SK-N-SH (cell line): ENCODE data around the gene AKT3. TPM values are rescaled to one million over a fixed set of nuclear protein-coding genes. Genes with fewer than 3 reads are reported as not detected.

Source experiments
- CTCF ChIA-PET: fragments of 300-600, 350-600 bp; formaldehyde crosslinking; extraction: SDS; loops from one replicate; lab custom pipeline; 2021; lab: Yijun Ruan, JAX
- POLR2A ChIA-PET: fragments of 350-600 bp; sonication (Branson Sonifier 250); formaldehyde crosslinking; extraction: SDS; loops from one replicate; lab custom pipeline; 2020; ENCODE audit warnings: antibody characterized with exemption, inconsistent platforms; lab: Yijun Ruan, JAX
- DNase-seq: peaks from one replicate; pipeline ENCODE4 v3.0.0; 2012
- H2AFZ ChIP-seq: fragments of 200-600 bp; sonication (generic); 2 replicates; pipeline ENCODE4 v1.8.1; 2016; ENCODE audit warnings: antibody characterized with exemption, mild to moderate bottlenecking, low read depth
- H3F3A ChIP-seq: fragments of 200-600 bp; sonication (generic); replicated peaks from 2 replicates; pipeline ENCODE3; 2016; ENCODE audit warnings: antibody characterized with exemption, mild to moderate bottlenecking; ENCODE audit not compliant: insufficient read depth
- H3K27ac ChIP-seq, 2 experiments: fragments of 200-500 bp in 1 of 2; fragments of 200-600 bp in 1 of 2; sonication (Bioruptor generic) in 1 of 2; sonication (generic), shearing (Covaris generic) in 1 of 2; 2 replicates each; pipeline versions ENCODE4 v1.5.1 to v1.6.1; 2014 to 2016; ENCODE audit warnings: low read depth in 2 of 2, inconsistent platforms in 1 of 2, low read length in 1 of 2, mild to moderate bottlenecking in 1 of 2, mixed read lengths in 1 of 2
- H3K27me3 ChIP-seq: fragments of 200-600 bp; sonication (generic), shearing (Covaris generic); 2 replicates; pipeline ENCODE4 v1.6.1; 2016; ENCODE audit warnings: mixed run types; ENCODE audit not compliant: insufficient read depth
- H3K36me3 ChIP-seq, 2 experiments: fragments of 200-500 bp in 1 of 2; fragments of 200-600 bp in 1 of 2; sonication (Bioruptor generic) in 1 of 2; sonication (generic) in 1 of 2; replicated peaks in 1 of 2; 2 replicates each; pipeline versions ENCODE3 to v1.5.1; 2014 to 2016; ENCODE audit warnings: low read length in 1 of 2, mild to moderate bottlenecking in 1 of 2; ENCODE audit not compliant: insufficient read depth in 2 of 2, control insufficient read depth in 1 of 2
- H3K4me1 ChIP-seq, 2 experiments: fragments of 200-500 bp in 1 of 2; fragments of 200-600 bp in 1 of 2; sonication (Bioruptor generic) in 1 of 2; sonication (generic), shearing (Covaris generic) in 1 of 2; 2 replicates each; pipeline versions ENCODE4 v1.5.1 to v1.6.1; 2014 to 2016; ENCODE audit warnings: low read depth in 1 of 2, low read length in 1 of 2, mixed run types in 1 of 2; ENCODE audit not compliant: insufficient read depth in 2 of 2, control insufficient read depth in 1 of 2
- H3K4me2 ChIP-seq: fragments of 200-600 bp; sonication (generic), shearing (Covaris generic); 2 replicates; pipeline ENCODE4 v1.6.1; 2017; ENCODE audit warnings: mixed run types
- H3K4me3 ChIP-seq, 2 experiments: fragments of 200-500 bp in 1 of 2; fragments of 200-600 bp in 1 of 2; sonication (Bioruptor generic) in 1 of 2; sonication (generic), shearing (Covaris generic) in 1 of 2; 2 replicates each; pipeline versions ENCODE4 v1.5.1 to v1.8.1; 2014 to 2016; ENCODE audit warnings: low read depth in 2 of 2, inconsistent platforms in 1 of 2, low read length in 1 of 2, mild to moderate bottlenecking in 1 of 2, mixed read lengths in 1 of 2, moderate library complexity in 1 of 2
- H3K79me2 ChIP-seq: fragments of 200-600 bp; sonication (generic); 2 replicates; pipeline ENCODE4 v1.8.1; 2017; ENCODE audit warnings: mild to moderate bottlenecking; ENCODE audit not compliant: insufficient read depth
- H3K9ac ChIP-seq: fragments of 200-600 bp; sonication (generic); 2 replicates; pipeline ENCODE4 v1.6.1; 2017; ENCODE audit warnings: mixed run types
- H3K9me2 ChIP-seq: fragments of 200-600 bp; sonication (generic); 2 replicates; pipeline ENCODE4 v1.6.1; 2017; ENCODE audit warnings: mixed run types
- H3K9me3 ChIP-seq: fragments of 200-600 bp; sonication (generic); 2 replicates; pipeline ENCODE4 v1.6.1; 2017; ENCODE audit warnings: mixed run types, mild to moderate bottlenecking, moderate library complexity
- H4K20me1 ChIP-seq: fragments of 200-600 bp; sonication (generic); 2 replicates; pipeline ENCODE4 v1.6.1; 2017; ENCODE audit warnings: mild to moderate bottlenecking, mixed run types; ENCODE audit not compliant: insufficient read depth
- ELF1 ChIP-seq: IDR thresholded peaks from 2 replicates; pipeline ENCODE4 v1.4.0; 2012
- EZH2phosphoT487 ChIP-seq: fragments of 200-600 bp; sonication (generic); IDR thresholded peaks from 2 replicates; pipeline ENCODE4 v1.6.1; 2017; ENCODE audit warnings: low read depth, mixed run types, mild to moderate bottlenecking, antibody characterized with exemption, moderate library complexity, borderline replicate concordance
- FOXJ3 ChIP-seq: sonication (generic); formaldehyde crosslinking; IDR thresholded peaks from 2 replicates; pipeline ENCODE4 v1.5.1; 2020; ENCODE audit warnings: mild to moderate bottlenecking, missing genetic modification reagents
- GABPA ChIP-seq: IDR thresholded peaks from 2 replicates; pipeline ENCODE4 v1.4.0; 2012; ENCODE audit warnings: low read depth, mild to moderate bottlenecking
- NFIC ChIP-seq: IDR thresholded peaks from 2 replicates; pipeline ENCODE4 v1.4.0; 2012; ENCODE audit warnings: borderline replicate concordance
- POLR2AphosphoS5 ChIP-seq: IDR thresholded peaks from 2 replicates; pipeline ENCODE4 v1.6.1; 2012; ENCODE audit warnings: low read depth, low read length
- RAD21 ChIP-seq: IDR thresholded peaks from 2 replicates; pipeline ENCODE4 v1.6.1; 2012; ENCODE audit warnings: mild to moderate bottlenecking, low read length
- RCOR1 ChIP-seq: fragments of 150-350 bp; IDR thresholded peaks from 2 replicates; pipeline ENCODE4 v1.6.1; 2017; ENCODE audit warnings: antibody characterized with exemption, low read length
- RFX5 ChIP-seq: IDR thresholded peaks from 2 replicates; pipeline ENCODE4 v1.6.1; 2012; ENCODE audit warnings: mild to moderate bottlenecking, improper control_type of control experiment, low read length
- TEAD4 ChIP-seq: IDR thresholded peaks from 2 replicates; pipeline ENCODE4 v1.4.0; 2012; ENCODE audit warnings: mild to moderate bottlenecking, borderline replicate concordance; ENCODE audit not compliant: insufficient read depth
- WGBS: methylation state at CpG from one replicate; pipeline ENCODE4 v1.1.6; 2017; ENCODE audit warnings: low lambda C conversion rate; 5-methylcytosine and 5-hydroxymethylcytosine counted together
- polyA plus RNA-seq, 3 experiments: library from polyadenylated mRNA; depleted of rRNA; stranded (reverse); fragments of >200 nt; gene quantifications; 2 replicates each; pipeline ENCODE4 v1.2.3, GENCODE V29; 2012
- TF ChIP-seq, protein P1 (sequence below): IDR thresholded peaks from 2 replicates; pipeline ENCODE4 v1.4.0; 2012; ENCODE audit warnings: low read depth, borderline replicate concordance
- TF ChIP-seq, protein P2 (sequence below): fragments of 150-350 bp; IDR thresholded peaks from 2 replicates; pipeline ENCODE4 v1.6.1; 2016; ENCODE audit warnings: mild to moderate bottlenecking, low read depth, low read length
- TF ChIP-seq, protein P3 (sequence below): fragments of 200-600 bp; sonication (generic); IDR thresholded peaks from 2 replicates; pipeline ENCODE4 v1.6.1; 2017; ENCODE audit warnings: antibody characterized with exemption, mild to moderate bottlenecking, moderate library complexity
- TF ChIP-seq, protein P4 (sequence below): IDR thresholded peaks from 2 replicates; pipeline ENCODE4 v1.4.0; 2012; ENCODE audit warnings: low read depth
- TF ChIP-seq, protein P5 (sequence below): IDR thresholded peaks from 2 replicates; pipeline ENCODE4 v1.6.1; 2012; ENCODE audit warnings: mild to moderate bottlenecking, low read depth, low read length, moderate library complexity

The AKT3 gene
- polyA plus RNA-seq, 1 of the 3 experiments (the other 2 are of a cell fraction), result 12.7 TPM

DNA sequence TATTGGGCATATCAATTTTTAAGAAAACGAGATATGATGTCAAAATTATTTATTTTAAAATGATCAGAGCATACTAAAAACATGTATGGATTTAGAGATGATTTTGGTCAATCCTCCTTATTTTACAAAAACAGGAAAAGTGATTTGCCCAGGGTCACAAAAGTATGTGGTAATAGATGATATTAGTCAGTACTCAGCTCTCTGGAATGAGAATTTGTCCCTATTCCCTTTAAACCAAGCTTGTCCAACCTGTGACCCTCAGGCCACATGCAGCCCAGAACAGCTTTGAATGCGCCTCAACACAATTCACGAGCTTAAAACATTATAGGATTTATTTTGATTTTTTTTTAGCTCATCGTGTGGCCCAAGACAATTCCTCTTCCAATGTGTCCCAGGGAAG lies 104.7 kb downstream of the AKT3 start:
- Histone ChIP-seq H3F3A (peaks cover 10% of the 10 kb centered on the region), H3K27ac (no peak overlapping the region), H3K27me3 (no peaks in the 10 kb centered on the region), H3K79me2 (peaks cover 69% of the 10 kb centered on the region), H3K4me3 (no peak overlapping the region), H2AFZ (no peak overlapping the region), H3K9me2 (0 out of 2 replicates have a peak, but pooled peaks cover 4% of the 10 kb centered on the region), H3K36me3 (peaks cover 0 to 17% of the 10 kb centered on the region in 2 experiments), H3K9me3 (peaks cover 4% of the 10 kb centered on the region; the same call in 1 of the 2 replicates), H3K4me2 (no peak overlapping the region), H3K9ac (no peak overlapping the region), H4K20me1 (no peaks in the 10 kb centered on the region), H3K4me1 (peaks cover 0 to 4% of the 10 kb centered on the region in 2 experiments; a peak in 1 of 4 replicates)
- ChIA-PET POLR2A (no interaction called here), CTCF (interaction anchor here (1.2 to 2.3 kb wide), 2 partner anchors 32 to 400 kb away, joined by 3 to 6 read pairs; no protein-coding TSS in a partner anchor)
- TF ChIP-seq ELF1 (no peak), NFIC (no peak), RFX5 (no peak), FOXJ3 (CRISPR knock-in tag) (no peak)
- TF ChIP-seq, protein P1, sequence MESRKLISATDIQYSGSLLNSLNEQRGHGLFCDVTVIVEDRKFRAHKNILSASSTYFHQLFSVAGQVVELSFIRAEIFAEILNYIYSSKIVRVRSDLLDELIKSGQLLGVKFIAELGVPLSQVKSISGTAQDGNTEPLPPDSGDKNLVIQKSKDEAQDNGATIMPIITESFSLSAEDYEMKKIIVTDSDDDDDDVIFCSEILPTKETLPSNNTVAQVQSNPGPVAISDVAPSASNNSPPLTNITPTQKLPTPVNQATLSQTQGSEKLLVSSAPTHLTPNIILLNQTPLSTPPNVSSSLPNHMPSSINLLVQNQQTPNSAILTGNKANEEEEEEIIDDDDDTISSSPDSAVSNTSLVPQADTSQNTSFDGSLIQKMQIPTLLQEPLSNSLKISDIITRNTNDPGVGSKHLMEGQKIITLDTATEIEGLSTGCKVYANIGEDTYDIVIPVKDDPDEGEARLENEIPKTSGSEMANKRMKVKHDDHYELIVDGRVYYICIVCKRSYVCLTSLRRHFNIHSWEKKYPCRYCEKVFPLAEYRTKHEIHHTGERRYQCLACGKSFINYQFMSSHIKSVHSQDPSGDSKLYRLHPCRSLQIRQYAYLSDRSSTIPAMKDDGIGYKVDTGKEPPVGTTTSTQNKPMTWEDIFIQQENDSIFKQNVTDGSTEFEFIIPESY, result no peak
- no peak for DNase-seq
- WGBS, result 91% methylated on average over 4 of the region's 4 CpGs

DNA sequence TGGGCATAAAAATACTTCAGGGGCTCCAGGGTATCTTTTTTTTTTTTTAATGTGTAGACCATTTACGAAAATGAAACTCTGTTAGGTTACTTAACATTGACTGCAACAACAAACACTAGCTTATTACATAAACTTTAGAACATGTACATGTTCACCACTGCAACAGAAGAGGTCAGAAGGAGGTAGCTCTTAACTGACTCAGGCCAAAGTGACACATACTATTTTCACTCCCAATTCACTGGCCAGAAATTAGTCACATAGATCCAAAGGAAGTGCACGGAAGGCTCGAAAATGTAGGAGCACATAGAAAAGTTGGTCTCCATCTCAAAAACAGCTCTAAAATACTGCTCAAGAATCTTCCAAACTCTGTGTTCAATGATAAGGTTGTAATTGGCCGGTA lies 107.2 kb downstream of the AKT3 start:
- Histone ChIP-seq H3K27ac (no peak overlapping the region), H3K4me2 (no peak overlapping the region)
- POLR2A ChIA-PET, result no interaction called here
- TF ChIP-seq EZH2phosphoT487, result no peak
- TF ChIP-seq, protein P2, sequence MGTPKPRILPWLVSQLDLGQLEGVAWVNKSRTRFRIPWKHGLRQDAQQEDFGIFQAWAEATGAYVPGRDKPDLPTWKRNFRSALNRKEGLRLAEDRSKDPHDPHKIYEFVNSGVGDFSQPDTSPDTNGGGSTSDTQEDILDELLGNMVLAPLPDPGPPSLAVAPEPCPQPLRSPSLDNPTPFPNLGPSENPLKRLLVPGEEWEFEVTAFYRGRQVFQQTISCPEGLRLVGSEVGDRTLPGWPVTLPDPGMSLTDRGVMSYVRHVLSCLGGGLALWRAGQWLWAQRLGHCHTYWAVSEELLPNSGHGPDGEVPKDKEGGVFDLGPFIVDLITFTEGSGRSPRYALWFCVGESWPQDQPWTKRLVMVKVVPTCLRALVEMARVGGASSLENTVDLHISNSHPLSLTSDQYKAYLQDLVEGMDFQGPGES, result no peak
- TF ChIP-seq, protein P3, sequence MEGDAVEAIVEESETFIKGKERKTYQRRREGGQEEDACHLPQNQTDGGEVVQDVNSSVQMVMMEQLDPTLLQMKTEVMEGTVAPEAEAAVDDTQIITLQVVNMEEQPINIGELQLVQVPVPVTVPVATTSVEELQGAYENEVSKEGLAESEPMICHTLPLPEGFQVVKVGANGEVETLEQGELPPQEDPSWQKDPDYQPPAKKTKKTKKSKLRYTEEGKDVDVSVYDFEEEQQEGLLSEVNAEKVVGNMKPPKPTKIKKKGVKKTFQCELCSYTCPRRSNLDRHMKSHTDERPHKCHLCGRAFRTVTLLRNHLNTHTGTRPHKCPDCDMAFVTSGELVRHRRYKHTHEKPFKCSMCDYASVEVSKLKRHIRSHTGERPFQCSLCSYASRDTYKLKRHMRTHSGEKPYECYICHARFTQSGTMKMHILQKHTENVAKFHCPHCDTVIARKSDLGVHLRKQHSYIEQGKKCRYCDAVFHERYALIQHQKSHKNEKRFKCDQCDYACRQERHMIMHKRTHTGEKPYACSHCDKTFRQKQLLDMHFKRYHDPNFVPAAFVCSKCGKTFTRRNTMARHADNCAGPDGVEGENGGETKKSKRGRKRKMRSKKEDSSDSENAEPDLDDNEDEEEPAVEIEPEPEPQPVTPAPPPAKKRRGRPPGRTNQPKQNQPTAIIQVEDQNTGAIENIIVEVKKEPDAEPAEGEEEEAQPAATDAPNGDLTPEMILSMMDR, result no peak
- TF ChIP-seq, protein P4, sequence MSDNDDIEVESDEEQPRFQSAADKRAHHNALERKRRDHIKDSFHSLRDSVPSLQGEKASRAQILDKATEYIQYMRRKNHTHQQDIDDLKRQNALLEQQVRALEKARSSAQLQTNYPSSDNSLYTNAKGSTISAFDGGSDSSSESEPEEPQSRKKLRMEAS, result no peak
- TF ChIP-seq TEAD4, result no peak
- TF ChIP-seq POLR2AphosphoS5, result no peak
- TF ChIP-seq GABPA, result no peak
- TF ChIP-seq, protein P1, result no peak
- no peak for TF ChIP-seq RAD21
- TF ChIP-seq, protein P5, sequence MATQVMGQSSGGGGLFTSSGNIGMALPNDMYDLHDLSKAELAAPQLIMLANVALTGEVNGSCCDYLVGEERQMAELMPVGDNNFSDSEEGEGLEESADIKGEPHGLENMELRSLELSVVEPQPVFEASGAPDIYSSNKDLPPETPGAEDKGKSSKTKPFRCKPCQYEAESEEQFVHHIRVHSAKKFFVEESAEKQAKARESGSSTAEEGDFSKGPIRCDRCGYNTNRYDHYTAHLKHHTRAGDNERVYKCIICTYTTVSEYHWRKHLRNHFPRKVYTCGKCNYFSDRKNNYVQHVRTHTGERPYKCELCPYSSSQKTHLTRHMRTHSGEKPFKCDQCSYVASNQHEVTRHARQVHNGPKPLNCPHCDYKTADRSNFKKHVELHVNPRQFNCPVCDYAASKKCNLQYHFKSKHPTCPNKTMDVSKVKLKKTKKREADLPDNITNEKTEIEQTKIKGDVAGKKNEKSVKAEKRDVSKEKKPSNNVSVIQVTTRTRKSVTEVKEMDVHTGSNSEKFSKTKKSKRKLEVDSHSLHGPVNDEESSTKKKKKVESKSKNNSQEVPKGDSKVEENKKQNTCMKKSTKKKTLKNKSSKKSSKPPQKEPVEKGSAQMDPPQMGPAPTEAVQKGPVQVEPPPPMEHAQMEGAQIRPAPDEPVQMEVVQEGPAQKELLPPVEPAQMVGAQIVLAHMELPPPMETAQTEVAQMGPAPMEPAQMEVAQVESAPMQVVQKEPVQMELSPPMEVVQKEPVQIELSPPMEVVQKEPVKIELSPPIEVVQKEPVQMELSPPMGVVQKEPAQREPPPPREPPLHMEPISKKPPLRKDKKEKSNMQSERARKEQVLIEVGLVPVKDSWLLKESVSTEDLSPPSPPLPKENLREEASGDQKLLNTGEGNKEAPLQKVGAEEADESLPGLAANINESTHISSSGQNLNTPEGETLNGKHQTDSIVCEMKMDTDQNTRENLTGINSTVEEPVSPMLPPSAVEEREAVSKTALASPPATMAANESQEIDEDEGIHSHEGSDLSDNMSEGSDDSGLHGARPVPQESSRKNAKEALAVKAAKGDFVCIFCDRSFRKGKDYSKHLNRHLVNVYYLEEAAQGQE, result no peak
- TF ChIP-seq FOXJ3 (CRISPR knock-in tag), result no peak
- no peak for TF ChIP-seq RCOR1

More for the DNA sequence above, 107.2 kb downstream of the AKT3 start:
- Histone ChIP-seq H4K20me1 (no peaks in the 10 kb centered on the region), H2AFZ (no peak overlapping the region), H3K4me3 (no peak overlapping the region), H3F3A (peaks cover 3% of the 10 kb centered on the region), H3K79me2 (peaks cover 64% of the 10 kb centered on the region), H3K4me1 (peaks cover 0 to 4% of the 10 kb centered on the region in 2 experiments; a peak in 2 of 4 replicates), H3K9ac (no peak overlapping the region), H3K9me2 (0 out of 2 replicates have a peak, but pooled peaks cover 4% of the 10 kb centered on the region), H3K27me3 (no peaks in the 10 kb centered on the region), H3K36me3 (peaks cover 2 to 20% of the 10 kb centered on the region in 2 experiments), H3K9me3 (peaks cover 4% of the 10 kb centered on the region; the same call in 1 of the 2 replicates)
- CTCF ChIA-PET, result no interaction called here
- 95% methylated on average over 4 of the region's 4 CpGs for WGBS
- no peak for DNase-seq
